Measurements from ENCODE around the gene ARHGAP29. TPM values are rescaled to one million over a fixed set of nuclear protein-coding genes. Genes with fewer than 3 reads are reported as not detected.

Gene ARHGAP29
- total and polyA plus RNA-seq, 2 experiments from 2014 or later: 114 to 152 TPM

DNA sequence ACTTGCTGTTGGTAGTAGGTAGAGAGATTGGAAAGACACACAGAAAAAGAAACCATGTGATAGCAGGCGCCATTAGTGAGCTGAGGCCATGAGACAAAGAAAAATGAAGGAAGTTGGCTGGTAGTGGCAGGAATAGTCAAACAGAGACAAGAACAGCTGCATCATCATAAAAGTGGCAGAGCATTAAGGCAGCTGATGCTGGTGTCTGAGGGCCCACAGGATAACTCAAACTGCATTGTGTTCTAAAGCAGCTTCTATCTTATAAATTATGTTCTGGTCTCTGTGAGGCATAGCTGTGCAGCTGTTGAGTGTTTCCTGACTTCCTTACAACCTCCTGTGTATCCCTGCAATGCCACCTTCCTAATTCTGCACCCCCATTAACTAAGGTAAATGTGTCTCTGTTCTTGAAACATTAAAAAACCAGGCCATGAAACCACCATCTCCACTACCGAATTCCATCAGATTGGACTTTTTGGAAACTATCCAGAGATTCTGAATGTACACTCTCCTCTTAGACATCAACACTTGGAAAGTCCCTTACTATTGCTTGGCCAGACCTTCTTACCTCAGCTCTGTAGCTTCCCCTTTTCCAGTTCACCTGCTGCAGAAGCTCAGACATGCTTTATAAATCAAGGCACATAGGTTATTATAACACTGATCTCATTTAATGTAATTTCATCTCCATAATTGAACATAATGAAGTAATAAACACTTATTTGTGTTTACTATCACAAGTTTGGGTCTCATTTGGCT lies 23.4 kb upstream of the ARHGAP29 start:
- TF ChIP-seq EZH2phosphoT487 (IDR thresholded peaks at IDR 0.05; ENCODE audit: insufficient read depth, low read depth): no peak
- no peak for TF ChIP-seq EZH2 (IDR thresholded peaks at IDR 0.05; ENCODE audit: insufficient read depth, poor library complexity, severe bottlenecking)
- no peak for DNase-seq

DNA sequence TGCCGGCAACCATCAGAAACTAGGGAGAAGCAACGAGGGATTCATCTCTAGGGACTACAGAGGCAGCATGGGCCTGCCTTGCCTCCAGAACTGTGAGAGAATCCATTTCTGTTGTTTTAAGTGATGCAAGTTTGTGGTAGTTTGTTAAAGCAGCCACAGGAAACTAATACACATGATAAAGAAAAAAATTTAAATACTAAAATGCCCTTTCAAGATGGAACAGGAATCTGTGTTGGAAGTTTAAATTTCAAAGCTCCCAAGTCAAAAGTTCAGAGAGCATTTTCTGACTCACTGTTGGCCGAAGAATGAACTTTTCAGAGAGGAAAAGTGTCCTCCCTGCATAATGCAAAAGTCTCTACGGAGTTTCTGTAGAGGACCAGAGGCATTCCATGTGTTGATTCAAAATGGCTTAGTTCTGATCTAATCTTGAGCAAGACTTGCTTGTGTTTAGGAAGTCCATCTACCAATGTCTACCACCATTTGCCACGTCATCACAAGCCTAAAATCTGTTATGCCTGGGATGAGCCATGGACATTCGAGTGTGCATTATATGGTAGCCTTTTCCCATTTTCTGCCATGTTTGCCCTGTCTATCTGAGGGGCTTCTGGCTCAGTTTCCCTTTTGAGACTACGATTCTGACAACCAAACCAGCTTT lies 22.4 kb upstream of the ARHGAP29 start:
- H3K9ac ChIP-seq: no peak overlapping the region
- H3K4me2 ChIP-seq (ENCODE audit: unreplicated experiment): peak overlapping the region; percentile 6

More for the DNA sequence above, 23.4 kb upstream of the ARHGAP29 start:
- no peak overlapping the region for H3K4me2 ChIP-seq (ENCODE audit: unreplicated experiment)
- H3K4me3 ChIP-seq: no peak overlapping the region
- H3K27ac ChIP-seq: peak overlapping the region; percentile 90; the same call in 1 of the 2 replicates
- H3K27me3 ChIP-seq (replicated peaks; ENCODE audit: insufficient read depth): no peaks in the 10 kb centered on the region
- 91 to 97% methylated on average over 2 of the region's 2 CpGs for WGBS, 2 experiments (ENCODE audit: low coverage in 1 of 2, low lambda C conversion rate in 2 of 2, missing lambda C conversion rate in 2 of 2)
- H3F3A ChIP-seq (ENCODE audit: insufficient read depth): peaks cover 49% of the 10 kb centered on the region
- peaks cover 9% of the 10 kb centered on the region; the same call in 1 of the 2 replicates for H3K79me2 ChIP-seq (ENCODE audit: insufficient read depth)
- H4K20me1 ChIP-seq (ENCODE audit: insufficient read depth): no peaks in the 10 kb centered on the region
- H3K4me1 ChIP-seq (ENCODE audit: insufficient read depth): peaks cover 45% of the 10 kb centered on the region
- in situ Hi-C loops (cut with MboI): no loop called here
- H3K9me3 ChIP-seq (ENCODE audit: low read depth): no peaks in the 10 kb centered on the region
- no peaks in the 10 kb centered on the region for H3K9me2 ChIP-seq (ENCODE audit: insufficient read depth)
- no peak overlapping the region for H2AFZ ChIP-seq
- no peaks in the 10 kb centered on the region for H3K36me3 ChIP-seq (ENCODE audit: low read depth)
- no peak overlapping the region for H3K9ac ChIP-seq

DNA sequence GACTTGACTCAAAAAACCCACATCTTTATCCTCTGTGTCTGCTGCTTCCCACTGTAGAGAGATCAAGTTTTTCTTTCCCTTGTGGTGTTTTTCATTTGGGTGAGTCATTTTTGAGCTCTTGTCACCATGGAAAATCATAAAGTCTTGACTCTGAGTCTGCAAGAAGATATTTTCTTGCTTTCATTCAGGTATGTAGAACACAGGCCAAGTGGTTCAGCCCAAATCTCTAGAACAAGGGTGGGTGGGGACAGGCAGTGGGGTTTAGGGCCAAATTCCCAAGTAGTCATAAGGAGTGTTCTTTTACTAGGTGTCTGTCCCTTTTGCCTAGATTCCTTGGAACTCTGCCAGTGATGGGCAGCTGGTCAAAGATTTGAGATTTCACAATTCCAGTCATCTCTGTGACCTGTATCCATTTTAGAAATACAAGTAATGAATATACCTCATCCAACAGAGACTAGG lies 21.5 kb upstream of the ARHGAP29 start:
- peak overlapping the region; percentile 49 for H3K4me2 ChIP-seq (ENCODE audit: unreplicated experiment)
- TF ChIP-seq EZH2 (IDR thresholded peaks at IDR 0.05; ENCODE audit: insufficient read depth, poor library complexity, severe bottlenecking): no peak
- TF ChIP-seq EZH2phosphoT487 (IDR thresholded peaks at IDR 0.05; ENCODE audit: insufficient read depth, low read depth): no peak
- H3K9ac ChIP-seq: peak overlapping the region; percentile 63
- in situ Hi-C loops (cut with MboI): no loop called here
- H3K27me3 ChIP-seq (replicated peaks; ENCODE audit: insufficient read depth): no peaks in the 10 kb centered on the region
- peaks cover 54% of the 10 kb centered on the region for H3F3A ChIP-seq (ENCODE audit: insufficient read depth)
- H3K79me2 ChIP-seq (ENCODE audit: insufficient read depth): peaks cover 9% of the 10 kb centered on the region; the same call in 1 of the 2 replicates
- peak overlapping the region; percentile 90 for H3K27ac ChIP-seq
- H3K36me3 ChIP-seq (ENCODE audit: low read depth): no peaks in the 10 kb centered on the region
- no peaks in the 10 kb centered on the region for H4K20me1 ChIP-seq (ENCODE audit: insufficient read depth)
- H3K4me3 ChIP-seq: no peak overlapping the region
- no peaks in the 10 kb centered on the region for H3K9me2 ChIP-seq (ENCODE audit: insufficient read depth)
- H2AFZ ChIP-seq: no peak overlapping the region
- DNase-seq: peak; percentile 93
- H3K9me3 ChIP-seq (ENCODE audit: low read depth): no peaks in the 10 kb centered on the region
- H3K4me1 ChIP-seq (ENCODE audit: insufficient read depth): peaks cover 51% of the 10 kb centered on the region

More for the DNA sequence above, 22.4 kb upstream of the ARHGAP29 start:
- no peak for TF ChIP-seq EZH2phosphoT487 (IDR thresholded peaks at IDR 0.05; ENCODE audit: insufficient read depth, low read depth)
- no peak for TF ChIP-seq EZH2 (IDR thresholded peaks at IDR 0.05; ENCODE audit: insufficient read depth, poor library complexity, severe bottlenecking)
- Histone ChIP-seq H4K20me1 (ENCODE audit: insufficient read depth) (no peaks in the 10 kb centered on the region), H3K4me1 (ENCODE audit: insufficient read depth) (peaks cover 45% of the 10 kb centered on the region), H3K27me3 (replicated peaks; ENCODE audit: insufficient read depth) (no peaks in the 10 kb centered on the region), H3K27ac (peak overlapping the region; percentile 90), H3K9me3 (ENCODE audit: low read depth) (no peaks in the 10 kb centered on the region), H2AFZ (no peak overlapping the region), H3K36me3 (ENCODE audit: low read depth) (no peaks in the 10 kb centered on the region), H3K4me3 (no peak overlapping the region), H3K79me2 (ENCODE audit: insufficient read depth) (peaks cover 9% of the 10 kb centered on the region; the same call in 1 of the 2 replicates), H3K9me2 (ENCODE audit: insufficient read depth) (no peaks in the 10 kb centered on the region), H3F3A (ENCODE audit: insufficient read depth) (peaks cover 49% of the 10 kb centered on the region)
- in situ Hi-C loops (cut with MboI): no loop called here
- WGBS, 2 experiments (ENCODE audit: low coverage in 1 of 2, low lambda C conversion rate in 2 of 2, missing lambda C conversion rate in 2 of 2): 75 to 81% methylated on average over 7 of the region's 7 CpGs
- peak; percentile 64 for DNase-seq

DNA sequence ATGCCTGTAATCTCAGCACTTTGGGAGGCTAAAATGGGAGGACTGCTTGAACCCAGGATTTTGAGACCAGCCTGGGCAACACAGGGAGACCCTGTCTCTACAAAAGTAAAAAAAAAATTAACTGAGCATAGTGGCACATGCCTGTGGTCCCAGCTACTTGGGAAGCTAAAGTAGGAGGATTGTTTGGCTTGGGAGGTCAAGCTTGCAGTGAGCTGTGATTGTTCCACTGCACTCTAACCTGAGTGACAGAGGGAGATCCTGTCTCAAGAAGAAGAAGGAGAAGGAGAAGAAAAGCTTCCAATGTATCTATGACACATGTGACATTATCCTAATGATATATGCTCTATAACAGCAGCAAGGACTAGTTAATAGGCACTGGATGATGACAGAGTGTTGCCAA lies 20.1 kb upstream of the ARHGAP29 start:
- Histone ChIP-seq H3K27ac (no peak overlapping the region), H3K36me3 (ENCODE audit: low read depth) (no peaks in the 10 kb centered on the region), H3K4me3 (no peak overlapping the region), H3F3A (ENCODE audit: insufficient read depth) (peaks cover 57% of the 10 kb centered on the region), H3K4me1 (ENCODE audit: insufficient read depth) (peaks cover 53% of the 10 kb centered on the region), H3K79me2 (ENCODE audit: insufficient read depth) (peaks cover 9% of the 10 kb centered on the region; the same call in 1 of the 2 replicates), H3K4me2 (ENCODE audit: unreplicated experiment) (no peak overlapping the region), H2AFZ (no peak overlapping the region), H3K9ac (no peak overlapping the region), H3K9me3 (ENCODE audit: low read depth) (no peaks in the 10 kb centered on the region), H3K27me3 (replicated peaks; ENCODE audit: insufficient read depth) (no peaks in the 10 kb centered on the region), H4K20me1 (ENCODE audit: insufficient read depth) (no peaks in the 10 kb centered on the region), H3K9me2 (ENCODE audit: insufficient read depth) (no peaks in the 10 kb centered on the region)
- no peak for DNase-seq
- in situ Hi-C loops (cut with MboI): no loop called here
- TF ChIP-seq EZH2phosphoT487 (IDR thresholded peaks at IDR 0.05; ENCODE audit: insufficient read depth, low read depth): no peak
- no peak for TF ChIP-seq EZH2 (IDR thresholded peaks at IDR 0.05; ENCODE audit: insufficient read depth, poor library complexity, severe bottlenecking)
